ENCODE data around the gene LRP10. TPM values are rescaled to one million over a fixed set of nuclear protein-coding genes. Genes with fewer than 3 reads are reported as not detected.

The LRP10 gene
- total and polyA plus RNA-seq, 4 donors = 25.7 to 148 (median 94.0) TPM

DNA sequence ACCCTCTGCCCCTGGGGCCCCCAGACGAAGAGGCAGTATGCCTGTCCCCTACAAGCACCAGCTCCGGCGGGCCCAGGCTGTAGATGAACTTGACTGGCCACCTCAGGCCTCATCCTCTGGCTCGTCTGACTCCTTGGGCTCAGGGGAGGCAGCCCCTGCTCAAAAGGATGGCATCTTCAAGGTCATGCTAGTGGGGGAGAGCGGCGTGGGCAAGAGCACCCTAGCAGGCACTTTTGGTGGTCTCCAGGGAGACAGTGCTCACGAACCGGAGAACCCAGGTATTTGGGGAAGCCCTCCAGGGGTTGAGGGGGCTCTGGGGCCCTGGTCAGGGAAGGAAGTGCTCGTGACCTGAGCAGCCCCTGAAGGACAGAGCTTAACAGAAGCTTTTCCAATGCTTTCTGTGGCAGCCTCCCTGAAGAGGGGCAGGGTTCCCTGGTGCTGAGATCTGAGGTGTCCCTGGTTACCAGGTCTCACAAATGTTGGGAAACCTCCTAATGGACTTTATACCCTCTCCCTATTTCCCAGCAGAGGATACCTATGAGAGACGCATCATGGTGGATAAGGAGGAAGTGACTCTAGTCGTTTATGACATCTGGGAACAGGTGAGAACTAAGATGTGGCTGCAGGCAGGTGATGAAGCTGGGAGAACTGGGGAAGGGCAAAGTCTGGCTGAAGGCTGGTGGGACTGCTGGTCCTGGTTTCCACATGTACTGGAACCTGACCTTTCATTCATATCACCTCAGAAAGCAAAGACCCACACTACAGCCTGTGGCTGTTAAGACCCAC is 13.4 kb downstream of the LRP10 start:
- WGBS, 2 donors = 85 to 92% methylated on average over 11 of the region's 11 CpGs
- no peak overlapping the region for H3K4me3 ChIP-seq
- no peak overlapping the region for H3K9ac ChIP-seq (ENCODE audit: insufficient read depth in 1 of 2, low read length in 2 of 2)
- H3K27me3 ChIP-seq (ENCODE audit: control insufficient read depth in 3 of 3, insufficient read depth in 3 of 3, low read length in 2 of 3) = no peaks in the 10 kb centered on the region
- ATAC-seq (ENCODE audit: insufficient read depth, low FRiP score) (no peak), DNase-seq (no peak)
- no peaks in the 10 kb centered on the region for H3K9me3 ChIP-seq (ENCODE audit: control insufficient read depth in 4 of 4, insufficient read depth in 3 of 4, low read length in 3 of 4)
- H3K4me1 ChIP-seq (ENCODE audit: control insufficient read depth in 5 of 5, insufficient read depth in 5 of 5, low read length in 5 of 5) = peaks cover 0 to 22% (median 11%) of the 10 kb centered on the region in 5 donors
- H3K36me3 ChIP-seq (ENCODE audit: control insufficient read depth in 4 of 4, insufficient read depth in 4 of 4, low read length in 4 of 4) = no peaks in the 10 kb centered on the region
- H3K27ac ChIP-seq (ENCODE audit: low read depth in 1 of 2, low read length in 1 of 2) = no peak overlapping the region
- TF ChIP-seq CTCF (IDR thresholded peaks at IDR 0.05; ENCODE audit: control extremely low read depth, extremely low read depth) = no peak

DNA sequence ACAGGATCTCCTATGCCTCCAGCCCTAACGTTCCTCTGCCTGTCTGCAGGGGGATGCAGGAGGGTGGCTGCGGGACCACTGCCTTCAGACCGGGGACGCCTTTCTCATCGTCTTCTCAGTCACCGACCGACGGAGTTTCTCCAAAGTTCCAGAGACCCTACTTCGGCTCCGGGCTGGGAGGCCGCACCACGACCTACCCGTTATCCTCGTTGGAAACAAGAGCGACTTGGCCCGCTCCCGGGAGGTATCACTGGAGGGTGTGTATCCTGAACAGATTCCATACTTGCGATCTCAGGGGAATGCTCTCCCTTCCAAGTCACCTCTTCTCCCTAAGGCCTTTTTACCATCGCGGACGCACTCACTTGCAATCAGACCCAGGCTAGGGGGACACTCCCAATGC is 14.4 kb downstream of the LRP10 start:
- peak overlapping the region in 1 of 2 donors; percentile 76 for H3K27ac ChIP-seq (ENCODE audit: low read depth in 1 of 2, low read length in 1 of 2)
- DNase-seq = no peak
- no peak overlapping the region for H3K9ac ChIP-seq (ENCODE audit: insufficient read depth in 1 of 2, low read length in 2 of 2)
- H3K9me3 ChIP-seq (ENCODE audit: control insufficient read depth in 4 of 4, insufficient read depth in 3 of 4, low read length in 3 of 4) = no peaks in the 10 kb centered on the region
- ATAC-seq (ENCODE audit: insufficient read depth, low FRiP score) = no peak
- H3K4me3 ChIP-seq = no peak overlapping the region
- WGBS, 2 donors = 92 to 93% methylated on average over 21 of the region's 21 CpGs
- no peak for TF ChIP-seq CTCF (IDR thresholded peaks at IDR 0.05; ENCODE audit: control extremely low read depth, extremely low read depth)
- peaks cover 0 to 22% (median 11%) of the 10 kb centered on the region in 5 donors for H3K4me1 ChIP-seq (ENCODE audit: control insufficient read depth in 5 of 5, insufficient read depth in 5 of 5, low read length in 5 of 5)
- H3K27me3 ChIP-seq (ENCODE audit: control insufficient read depth in 3 of 3, insufficient read depth in 3 of 3, low read length in 2 of 3) = no peaks in the 10 kb centered on the region
- H3K36me3 ChIP-seq (ENCODE audit: control insufficient read depth in 4 of 4, insufficient read depth in 4 of 4, low read length in 4 of 4) = no peaks in the 10 kb centered on the region

DNA sequence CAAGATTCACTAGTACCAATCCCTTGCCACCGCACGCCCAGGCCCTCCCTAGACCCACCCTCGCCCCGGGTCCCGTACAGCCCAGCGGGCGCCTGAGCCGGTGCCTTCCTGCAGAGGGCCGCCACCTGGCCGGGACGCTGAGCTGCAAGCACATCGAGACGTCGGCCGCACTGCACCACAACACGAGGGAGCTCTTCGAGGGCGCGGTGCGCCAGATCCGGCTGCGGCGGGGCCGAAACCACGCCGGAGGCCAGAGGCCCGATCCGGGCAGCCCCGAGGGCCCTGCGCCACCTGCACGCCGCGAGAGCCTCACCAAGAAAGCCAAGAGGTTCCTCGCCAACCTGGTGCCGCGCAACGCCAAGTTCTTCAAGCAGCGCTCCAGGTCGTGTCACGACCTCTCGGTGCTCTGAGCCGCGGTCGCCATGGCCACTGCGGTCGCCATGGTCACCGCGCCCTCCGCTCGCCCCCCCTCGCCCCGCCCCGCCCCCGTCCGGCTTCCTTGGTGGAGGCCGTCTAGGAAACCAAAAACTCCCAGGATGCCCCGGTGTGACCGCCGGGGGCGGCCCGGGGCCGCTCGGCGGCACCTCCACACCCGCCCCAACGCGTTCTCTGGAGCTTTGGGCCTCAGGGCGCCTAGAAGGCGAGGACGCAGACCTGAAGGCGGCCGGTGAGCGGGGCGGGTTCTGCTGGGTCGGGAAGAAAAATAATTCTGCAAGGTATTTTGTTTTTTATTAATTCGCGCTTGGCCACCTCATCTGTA is 15.1 kb downstream of the LRP10 start:
- Histone ChIP-seq H3K4me3 (peak overlapping the region; percentile 44), H3K4me1 (ENCODE audit: control insufficient read depth in 5 of 5, insufficient read depth in 5 of 5, low read length in 5 of 5) (peaks cover 0 to 22% (median 11%) of the 10 kb centered on the region in 5 donors), H3K27ac (ENCODE audit: low read depth in 1 of 2, low read length in 1 of 2) (peak overlapping the region in 1 of 2 donors; percentile 76), H3K9ac (ENCODE audit: insufficient read depth in 1 of 2, low read length in 2 of 2) (peak overlapping the region; percentile 55 to 64), H3K9me3 (ENCODE audit: control insufficient read depth in 4 of 4, insufficient read depth in 3 of 4, low read length in 3 of 4) (no peaks in the 10 kb centered on the region), H3K36me3 (ENCODE audit: control insufficient read depth in 4 of 4, insufficient read depth in 4 of 4, low read length in 4 of 4) (no peaks in the 10 kb centered on the region), H3K27me3 (ENCODE audit: control insufficient read depth in 3 of 3, insufficient read depth in 3 of 3, low read length in 2 of 3) (no peaks in the 10 kb centered on the region)
- 3 to 4% methylated on average over 67 to 77 of the region's 77 CpGs for WGBS, 2 donors
- no peak for TF ChIP-seq CTCF (IDR thresholded peaks at IDR 0.05; ENCODE audit: control extremely low read depth, extremely low read depth)
- DNase-seq = peak; percentile 63 to 86 (median 72)
- ATAC-seq (ENCODE audit: insufficient read depth, low FRiP score) = peak; percentile 83
